Islet precursor cell (in vitro differentiated cells): ENCODE measurements around the gene HECTD1.
"Not testable (repeated sequence)": the region's sequence is repeated elsewhere in the genome, so short reads cannot be mapped to it uniquely, and the experiment has no call there.

Experiments used
- DNase-seq: peaks from one replicate; pipeline ENCODE4 v3.0.0-alpha.2; 2018

The HECTD1 gene

GRCh38 chr14:31207755-31208545, at the start of gene HECTD1:
HECTD1 (minus strand) TSS chr14:31207793; CDS start chr14:31205936, 1,857 bp downstream.
- DNase-seq: peak; percentile 95

GRCh38 chr14:31257244-31257553, 49.6 kb upstream of the HECTD1 start:
- no peak for DNase-seq

- DNase-seq: no peak
Observed at GRCh38 chr14:31256534-31257243, 49.1 kb upstream of the HECTD1 start.

- not testable (repeated sequence) for DNase-seq
Observed at GRCh38 chr14:31255918-31256317, 48.3 kb upstream of the HECTD1 start.

- no peak for DNase-seq
Observed at GRCh38 chr14:31255286-31255685, 47.7 kb upstream of the HECTD1 start.

- DNase-seq: no peak
Observed at GRCh38 chr14:31253746-31254471, 46.3 kb upstream of the HECTD1 start.

GRCh38 chr14:31252865-31253264, 45.3 kb upstream of the HECTD1 start:
- no peak for DNase-seq

- no peak for DNase-seq
Observed at GRCh38 chr14:31251028-31251958, 43.7 kb upstream of the HECTD1 start.

GRCh38 chr14:31244626-31245025, 37.0 kb upstream of the HECTD1 start:
- no peak for DNase-seq

GRCh38 chr14:31243860-31244259, 36.3 kb upstream of the HECTD1 start:
- peak; percentile 69 for DNase-seq

GRCh38 chr14:31242161-31242940, 34.8 kb upstream of the HECTD1 start:
- DNase-seq: not testable (repeated sequence)

- DNase-seq: no peak
Observed at GRCh38 chr14:31241450-31242114, 34.0 kb upstream of the HECTD1 start.

GRCh38 chr14:31239741-31240140, 32.1 kb upstream of the HECTD1 start:
- DNase-seq: no peak

- DNase-seq: no peak
Observed at GRCh38 chr14:31235462-31235861, 27.9 kb upstream of the HECTD1 start.

GRCh38 chr14:31232081-31232480, 24.5 kb upstream of the HECTD1 start:
- DNase-seq: no peak

GRCh38 chr14:31231272-31231671, 23.7 kb upstream of the HECTD1 start:
- not testable (repeated sequence) for DNase-seq

GRCh38 chr14:31230573-31230958, 23.0 kb upstream of the HECTD1 start:
- DNase-seq: no peak

- DNase-seq: peak; percentile 86
Observed at GRCh38 chr14:31229638-31230572, 22.3 kb upstream of the HECTD1 start.

- no peak for DNase-seq
Observed at GRCh38 chr14:31229009-31229408, 21.4 kb upstream of the HECTD1 start.

GRCh38 chr14:31228533-31228932, 20.9 kb upstream of the HECTD1 start:
- no peak for DNase-seq
